Upper lobe of right lung (tissue), 1 donor: ENCODE data around the gene PFDN4. TPM values are rescaled to one million over a fixed set of nuclear protein-coding genes. Genes with fewer than 3 reads are reported as not detected.
"Not testable (repeated sequence)": the region's sequence is repeated elsewhere in the genome, so short reads cannot be mapped to it uniquely, and the experiment has no call there.

ENCODE experiments used
- ATAC-seq: fragments of 200-7000 bp; cut with Tn5 transposase; one replicate; pipeline ENCODE4 v1.9.1; 2020; ENCODE audit warnings: mild to moderate bottlenecking, moderate library complexity
- DNase-seq: peaks from one replicate; pipeline ENCODE4 v3.0.0-alpha.2; 2020
- H3K27ac ChIP-seq: fragments of 200-600 bp; one replicate; pipeline ENCODE4 v1.8.0; 2022
- H3K27me3 ChIP-seq: fragments of 200-600 bp; one replicate; pipeline ENCODE4 v1.8.0; 2022; ENCODE audit warnings: mild to moderate bottlenecking
- H3K36me3 ChIP-seq: fragments of 200-600 bp; one replicate; pipeline ENCODE4 v1.8.0; 2022
- H3K4me1 ChIP-seq: fragments of 200-600 bp; one replicate; pipeline ENCODE4 v1.8.0; 2022
- H3K4me3 ChIP-seq: fragments of 200-600 bp; one replicate; pipeline ENCODE4 v1.8.0; 2022; ENCODE audit warnings: mild to moderate bottlenecking
- H3K9me3 ChIP-seq: fragments of 200-600 bp; one replicate; pipeline ENCODE4 v1.8.0; 2022
- CTCF ChIP-seq: fragments of 200-600 bp; IDR thresholded peaks from one replicate; pipeline ENCODE4 v1.8.0; 2022; ENCODE audit warnings: antibody characterized with exemption
- intact Hi-C: fragments of 100-400 bp; cut with DNase I; formaldehyde crosslinking; loops from one replicate; pipeline ENCODE4 v1.11.0; 2022
- total RNA-seq: library from RNA; stranded (reverse); fragmentation: NEBNext Ultra II Directional; extraction: Animal tissue kit (Norgen Biotek cat#: 25700); gene quantifications from one replicate; pipeline ENCODE4 v1.2.1, GENCODE V29; 2021
- donor health status: DM: no; HTN: yes; CAD: no; lungs with severe emphysema.

Gene PFDN4
- total RNA-seq, 1 donor from 2014 or later, result 19.9 TPM

- no peak for TF ChIP-seq CTCF
- H3K9me3 ChIP-seq, result peaks cover 5% of the 10 kb centered on the region
- intact Hi-C loops, result no loop called here
- H3K27ac ChIP-seq, result no peak overlapping the region
- no peak overlapping the region for H3K4me3 ChIP-seq
- DNase-seq (no peak), ATAC-seq (no peak)
- no peaks in the 10 kb centered on the region for H3K4me1 ChIP-seq
- H3K27me3 ChIP-seq, result no peaks in the 10 kb centered on the region
- no peaks in the 10 kb centered on the region for H3K36me3 ChIP-seq
Observed at GRCh38 chr20:54231036-54231435, 23.1 kb downstream of the PFDN4 start.

DNA sequence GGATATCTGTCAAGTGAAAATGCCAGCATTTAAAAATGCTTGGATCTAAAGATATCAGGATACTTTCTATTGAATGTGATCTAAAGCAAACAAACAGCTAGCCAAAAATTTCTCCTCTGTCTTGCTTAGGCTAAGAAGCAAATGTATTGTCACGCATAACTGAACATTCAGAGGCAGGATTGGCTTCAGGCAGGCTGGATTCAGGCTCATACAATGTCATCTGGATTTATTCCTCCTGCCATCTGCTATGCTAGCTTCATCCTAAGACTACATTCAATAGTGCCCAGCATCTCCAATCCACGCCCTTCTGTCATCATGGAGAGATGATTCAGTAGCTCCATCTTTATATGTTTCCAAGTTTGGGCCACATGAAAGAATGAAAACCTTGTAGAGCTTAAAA, 27.1 kb downstream of the PFDN4 start:
- Histone ChIP-seq H3K36me3 (no peaks in the 10 kb centered on the region), H3K4me1 (no peaks in the 10 kb centered on the region), H3K4me3 (no peak overlapping the region), H3K27me3 (no peaks in the 10 kb centered on the region), H3K9me3 (peaks cover 5% of the 10 kb centered on the region), H3K27ac (no peak overlapping the region)
- intact Hi-C loops, result no loop called here
- TF ChIP-seq CTCF, result no peak
- ATAC-seq, result no peak
- DNase-seq, result no peak

DNA sequence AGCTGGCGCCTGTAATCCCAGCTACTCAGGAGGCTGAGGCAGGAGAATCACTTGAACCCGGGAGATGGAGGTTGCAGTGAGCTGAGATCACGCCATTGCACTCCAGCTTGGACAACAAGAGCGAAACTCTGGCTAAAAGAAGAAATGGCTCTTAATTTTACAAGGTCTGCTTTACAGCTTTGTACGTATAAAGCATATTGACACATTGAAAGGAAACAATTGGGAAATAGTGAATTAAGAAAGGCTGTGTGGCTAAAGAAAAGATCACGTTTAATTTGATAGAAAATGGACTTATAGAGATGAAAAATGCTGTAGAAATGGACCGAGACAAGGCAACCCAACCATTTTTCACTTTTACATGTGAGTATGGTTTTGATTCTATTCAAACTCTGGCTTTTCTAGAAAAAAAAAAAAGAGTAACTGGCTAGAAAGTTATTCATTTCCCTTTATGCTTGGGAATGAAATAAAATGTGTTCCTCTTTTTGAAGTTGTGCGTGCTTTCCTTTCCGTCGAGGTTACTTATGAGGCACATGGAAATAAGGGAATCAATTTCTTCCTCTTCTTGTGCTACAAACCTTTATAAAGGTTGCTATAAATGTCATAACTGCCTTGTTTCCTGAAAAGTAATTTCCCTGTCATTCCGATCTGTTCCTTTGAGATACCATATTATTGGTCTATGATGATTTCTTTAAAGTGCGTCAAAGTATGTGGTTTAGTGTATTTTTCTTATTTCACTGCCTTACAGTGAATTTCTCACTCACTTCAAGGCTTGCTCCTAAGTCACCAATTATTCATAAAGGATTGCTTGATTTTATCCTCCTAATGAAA, 29.4 kb downstream of the PFDN4 start:
- H3K4me1 ChIP-seq, result no peaks in the 10 kb centered on the region
- H3K27ac ChIP-seq, result no peak overlapping the region
- H3K36me3 ChIP-seq, result no peaks in the 10 kb centered on the region
- intact Hi-C loops, result no loop called here
- no peak for TF ChIP-seq CTCF
- ATAC-seq, result no peak
- no peak overlapping the region for H3K4me3 ChIP-seq
- no peaks in the 10 kb centered on the region for H3K27me3 ChIP-seq
- no peak for DNase-seq
- H3K9me3 ChIP-seq, result peaks cover 4% of the 10 kb centered on the region

DNA sequence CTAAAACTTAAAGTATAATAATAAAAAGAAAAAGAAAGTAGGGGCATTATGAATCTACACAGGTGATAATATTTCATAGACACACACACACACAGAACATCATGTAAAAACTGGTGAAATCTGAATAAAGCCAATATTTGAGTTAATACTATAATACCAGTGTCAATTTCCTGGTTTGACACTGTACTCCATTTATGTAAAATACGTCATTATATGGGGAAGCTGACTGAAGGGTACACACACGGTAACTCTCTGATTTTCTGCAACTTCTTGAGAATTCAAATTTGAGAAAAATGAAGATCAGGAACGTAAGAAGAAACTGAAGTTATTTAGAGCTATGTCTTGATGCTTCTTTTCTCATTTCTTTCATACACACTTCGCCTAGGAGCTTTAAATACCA, 36.2 kb downstream of the PFDN4 start:
- no peak for DNase-seq
- H3K27ac ChIP-seq, result no peak overlapping the region
- H3K9me3 ChIP-seq, result no peaks in the 10 kb centered on the region
- no peaks in the 10 kb centered on the region for H3K27me3 ChIP-seq
- no peak for ATAC-seq
- no peak overlapping the region for H3K4me3 ChIP-seq
- intact Hi-C loops, result no loop called here
- H3K36me3 ChIP-seq, result no peaks in the 10 kb centered on the region
- no peak for TF ChIP-seq CTCF
- no peaks in the 10 kb centered on the region for H3K4me1 ChIP-seq

- H3K4me3 ChIP-seq, intact Hi-C loops: not testable (repeated sequence)
Observed at GRCh38 chr20:54248705-54249104, 40.8 kb downstream of the PFDN4 start.

GRCh38 chr20:54250691-54251090, 42.8 kb downstream of the PFDN4 start:
- H3K9me3 ChIP-seq, result no peaks in the 10 kb centered on the region
- no peaks in the 10 kb centered on the region for H3K27me3 ChIP-seq
- TF ChIP-seq CTCF, result no peak
- DNase-seq, result no peak
- no peaks in the 10 kb centered on the region for H3K36me3 ChIP-seq
- ATAC-seq, result no peak
- H3K27ac ChIP-seq, result no peak overlapping the region
- intact Hi-C loops, result no loop called here
- no peaks in the 10 kb centered on the region for H3K4me1 ChIP-seq
- H3K4me3 ChIP-seq, result no peak overlapping the region

More at GRCh38 chr20:54248705-54249104, 40.8 kb downstream of the PFDN4 start:
- H3K4me1 ChIP-seq, ATAC-seq, H3K36me3 ChIP-seq, H3K9me3 ChIP-seq, DNase-seq, H3K27ac ChIP-seq, H3K27me3 ChIP-seq: not testable (repeated sequence)
